Kidney (tissue), 14 donors: ENCODE measurements around the gene PYM1. TPM values are rescaled to one million over a fixed set of nuclear protein-coding genes. Genes with fewer than 3 reads are reported as not detected.
"Not testable (repeated sequence)": the region's sequence is repeated elsewhere in the genome, so short reads cannot be mapped to it uniquely, and the experiment has no call there.

Experiments
- DNase-seq, 5 donors: peaks; one replicate each; pipeline ENCODE4 v3.0.0-alpha.2; 2013 to 2020
- FAIRE-seq: peaks from 2 replicates; lab custom pipeline; 2012; peaks lifted over from hg19 to GRCh38; lab: Jason Lieb, UNC
- H3K27ac ChIP-seq, 2 donors: one replicate each; pipeline ENCODE4 v1.7.0; 2013; ENCODE audit warnings: low read depth in 2 of 2, low read length in 2 of 2, inconsistent platforms in 1 of 2
- H3K27me3 ChIP-seq: one replicate; pipeline ENCODE4 v1.7.1; 2013; ENCODE audit warnings: low read length, inconsistent platforms; ENCODE audit not compliant: control insufficient read depth, insufficient read depth
- H3K36me3 ChIP-seq, 3 donors: one replicate each; pipeline versions ENCODE4 v1.7.0 to v1.7.1; 2013; ENCODE audit warnings: low read length in 3 of 3, control low read depth in 1 of 3, inconsistent platforms in 1 of 3; ENCODE audit not compliant: insufficient read depth in 3 of 3, control insufficient read depth in 2 of 3
- H3K4me1 ChIP-seq, 3 donors: one replicate each; pipeline versions ENCODE4 v1.7.0 to v1.7.1; 2013; ENCODE audit warnings: low read length in 3 of 3, inconsistent platforms in 1 of 3, low read depth in 1 of 3; ENCODE audit not compliant: control insufficient read depth in 2 of 3, insufficient read depth in 2 of 3
- H3K4me3 ChIP-seq, 3 donors: one replicate each; pipeline versions ENCODE4 v1.7.0 to v1.8.1; 2013; ENCODE audit warnings: low read length in 3 of 3, control low read depth in 1 of 3, inconsistent platforms in 1 of 3
- H3K9ac ChIP-seq, 3 donors: one replicate each; pipeline versions ENCODE4 v1.7.0 to v1.7.1; 2013; ENCODE audit warnings: low read length in 3 of 3, control low read depth in 1 of 3, inconsistent platforms in 1 of 3
- H3K9me3 ChIP-seq, 3 donors: one replicate each; pipeline versions ENCODE4 v1.7.0 to v1.7.1; 2013; ENCODE audit warnings: low read length in 3 of 3, control low read depth in 1 of 3, inconsistent platforms in 1 of 3; ENCODE audit not compliant: control insufficient read depth in 2 of 3, insufficient read depth in 1 of 3
- CTCF ChIP-seq: IDR thresholded peaks from 3 replicates; pipeline ENCODE4 v1.5.1; 2012; ENCODE audit warnings: mild to moderate bottlenecking, moderate library complexity, borderline replicate concordance; ENCODE audit not compliant: insufficient read depth; ENCODE audit errors: extremely low read depth
- intact Hi-C: fragments of 100-400 bp; cut with DNase I; formaldehyde crosslinking; loops from one replicate; pipeline ENCODE4 v1.11.1; 2022
- polyA plus RNA-seq: library from polyadenylated mRNA; stranded (reverse); fragments of 350-450 nt; fragmentation: Illumina TruSeq; extraction: RNeasy Lipid Tissue Mini Kit (QIAGEN cat#74804); gene quantifications from one replicate; pipeline ENCODE4 v1.2.3, GENCODE V29; 2014; ENCODE audit warnings: low read depth, low replicate concordance; ENCODE audit not compliant: insufficient read depth
- total RNA-seq: library from RNA; stranded (reverse); fragmentation: NEBNext Ultra II Directional; extraction: Animal tissue kit (Norgen Biotek cat#: 25700); gene quantifications from one replicate; pipeline ENCODE4 v1.2.1, GENCODE V29; 2021
- donor health status: control.
- donor health status: control.
- donor health status: control.
- donor health status: control.
- donor health status: control.
- donor health status: DM: yes; HTN: yes; CAD: no.
- donor health status: Normal renal cell carcinoma (clear cell type).

PYM1 gene
- total and polyA plus RNA-seq, 2 donors from 2014 or later, result 29.0 to 39.7 TPM

- Histone ChIP-seq H3K4me3 (peak overlapping the region; percentile 88 to 99 (median 89)), H3K9ac (peak overlapping the region; percentile 83 to 100 (median 91)), H3K36me3 (peaks cover 0 to 3% (median 2%) of the 10 kb centered on the region in 3 donors), H3K4me1 (peaks cover 0 to 14% (median 3%) of the 10 kb centered on the region in 3 donors), H3K27ac (peak overlapping the region; percentile 94 to 98), H3K27me3 (no peaks in the 10 kb centered on the region), H3K9me3 (no peaks in the 10 kb centered on the region)
- no peak for FAIRE-seq
- DNase-seq, result peak; percentile 94 to 98 (median 97)
- peak; percentile 55 for TF ChIP-seq CTCF
- intact Hi-C loops, result no loop called here
Measured at GRCh38 chr12:55926738-55927587, 731 bp downstream of the PYM1 start.

- FAIRE-seq (no peak), DNase-seq (peak in 1 of 5 donors; percentile 3)
- intact Hi-C loops, result no loop called here
- no peak for TF ChIP-seq CTCF
- Histone ChIP-seq H3K4me3 (peak overlapping the region; percentile 88 to 99 (median 89)), H3K9me3 (no peaks in the 10 kb centered on the region), H3K27ac (peak overlapping the region; percentile 94 to 98), H3K27me3 (no peaks in the 10 kb centered on the region), H3K36me3 (peaks cover 0 to 3% (median 2%) of the 10 kb centered on the region in 3 donors), H3K9ac (peak overlapping the region; percentile 2 to 91 (median 83)), H3K4me1 (peaks cover 0 to 11% (median 3%) of the 10 kb centered on the region in 3 donors)
Measured at GRCh38 chr12:55925870-55926737, 1.6 kb downstream of the PYM1 start.

- FAIRE-seq (no peak), DNase-seq (no peak)
- Histone ChIP-seq H3K27ac (no peak overlapping the region), H3K4me1 (peaks cover 0 to 10% (median 3%) of the 10 kb centered on the region in 3 donors), H3K36me3 (peaks cover 0 to 3% (median 2%) of the 10 kb centered on the region in 3 donors), H3K4me3 (no peak overlapping the region), H3K9ac (no peak overlapping the region), H3K9me3 (no peaks in the 10 kb centered on the region), H3K27me3 (no peaks in the 10 kb centered on the region)
- no peak for TF ChIP-seq CTCF
- intact Hi-C loops, result no loop called here
Measured at GRCh38 chr12:55925371-55925770, 2.3 kb downstream of the PYM1 start.

- H3K9ac ChIP-seq, FAIRE-seq, intact Hi-C loops: not testable (repeated sequence)
Measured at GRCh38 chr12:55923648-55924047, 4.0 kb downstream of the PYM1 start.

More at GRCh38 chr12:55923648-55924047, 4.0 kb downstream of the PYM1 start:
- not testable (repeated sequence) for H3K27ac ChIP-seq, H3K36me3 ChIP-seq, H3K27me3 ChIP-seq, H3K4me3 ChIP-seq, H3K9me3 ChIP-seq, DNase-seq
- H3K4me1 ChIP-seq, result peaks cover 0 to 10% (median 3%) of the 10 kb centered on the region in 3 donors
